OCI-LY1 (cell line): ENCODE results near the gene SLC25A34.

ENCODE experiments used
- EZH2 ChIP-seq: fragments of 200-600 bp; sonication (generic), shearing (Covaris generic); IDR thresholded peaks from 2 replicates; pipeline ENCODE4 v1.8.0; 2017; ENCODE audit warnings: borderline replicate concordance, mixed run types, mild to moderate bottlenecking, antibody characterized with exemption, low read length, moderate library complexity, mixed read lengths
- TF ChIP-seq, protein P1 (sequence below): fragments of 200-600 bp; sonication (generic), shearing (Covaris generic); IDR thresholded peaks from 2 replicates; pipeline ENCODE4 v1.5.1; 2017; ENCODE audit warnings: mild to moderate bottlenecking, antibody characterized with exemption, low read length, moderate library complexity, mixed read lengths

- TF ChIP-seq, protein P1, sequence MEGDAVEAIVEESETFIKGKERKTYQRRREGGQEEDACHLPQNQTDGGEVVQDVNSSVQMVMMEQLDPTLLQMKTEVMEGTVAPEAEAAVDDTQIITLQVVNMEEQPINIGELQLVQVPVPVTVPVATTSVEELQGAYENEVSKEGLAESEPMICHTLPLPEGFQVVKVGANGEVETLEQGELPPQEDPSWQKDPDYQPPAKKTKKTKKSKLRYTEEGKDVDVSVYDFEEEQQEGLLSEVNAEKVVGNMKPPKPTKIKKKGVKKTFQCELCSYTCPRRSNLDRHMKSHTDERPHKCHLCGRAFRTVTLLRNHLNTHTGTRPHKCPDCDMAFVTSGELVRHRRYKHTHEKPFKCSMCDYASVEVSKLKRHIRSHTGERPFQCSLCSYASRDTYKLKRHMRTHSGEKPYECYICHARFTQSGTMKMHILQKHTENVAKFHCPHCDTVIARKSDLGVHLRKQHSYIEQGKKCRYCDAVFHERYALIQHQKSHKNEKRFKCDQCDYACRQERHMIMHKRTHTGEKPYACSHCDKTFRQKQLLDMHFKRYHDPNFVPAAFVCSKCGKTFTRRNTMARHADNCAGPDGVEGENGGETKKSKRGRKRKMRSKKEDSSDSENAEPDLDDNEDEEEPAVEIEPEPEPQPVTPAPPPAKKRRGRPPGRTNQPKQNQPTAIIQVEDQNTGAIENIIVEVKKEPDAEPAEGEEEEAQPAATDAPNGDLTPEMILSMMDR, result no peak
- no peak for TF ChIP-seq EZH2
These were observed 34.3 kb upstream of the SLC25A34 start for GRCh38 chr1:15701784-15702183.
